Mesenchymal stem cell (in vitro differentiated cells and primary cell): ENCODE data around the gene ACER3.
"Not testable (repeated sequence)": the region's sequence is repeated elsewhere in the genome, so short reads cannot be mapped to it uniquely, and the experiment has no call there.

Experiments
- DNase-seq: peaks from one replicate; pipeline ENCODE4 v3.0.0-alpha.2; 2013
- H2AFZ ChIP-seq: one replicate; pipeline ENCODE4 v1.6.1; 2013; ENCODE audit warnings: low read depth, mild to moderate bottlenecking, control low read depth, inconsistent platforms, low read length, moderate library complexity
- H2AK5ac ChIP-seq: 2 replicates; pipeline ENCODE4 v1.6.1; 2013; ENCODE audit warnings: low read length, moderate library complexity, mild to moderate bottlenecking, inconsistent platforms; ENCODE audit not compliant: severe bottlenecking
- H2BK120ac ChIP-seq: one replicate; pipeline ENCODE4 v1.6.1; 2013; ENCODE audit warnings: low read depth, mild to moderate bottlenecking, inconsistent platforms, low read length, moderate library complexity
- H2BK12ac ChIP-seq, 2 experiments: one replicate each; pipeline ENCODE4 v1.6.1; 2013; ENCODE audit warnings: inconsistent platforms in 2 of 2, low read length in 2 of 2, mild to moderate bottlenecking in 2 of 2, moderate library complexity in 2 of 2, control low read depth in 1 of 2
- H2BK15ac ChIP-seq: one replicate; pipeline ENCODE4 v1.6.1; 2013; ENCODE audit warnings: mild to moderate bottlenecking, low read depth, inconsistent platforms; ENCODE audit not compliant: poor library complexity, severe bottlenecking
- H2BK5ac ChIP-seq: 2 replicates; pipeline ENCODE4 v1.6.1; 2013; ENCODE audit warnings: low read depth, mild to moderate bottlenecking, low read length, control low read depth, inconsistent platforms; ENCODE audit not compliant: poor library complexity, severe bottlenecking
- H3K14ac ChIP-seq, 2 experiments: one replicate each; pipeline ENCODE4 v1.6.1; 2013; ENCODE audit warnings: inconsistent platforms in 2 of 2, low read length in 2 of 2, control low read depth in 1 of 2, mild to moderate bottlenecking in 1 of 2, moderate library complexity in 1 of 2
- H3K18ac ChIP-seq, 2 experiments: one replicate each; pipeline ENCODE4 v1.6.1; 2013; ENCODE audit warnings: inconsistent platforms in 2 of 2, low read length in 2 of 2, control low read depth in 1 of 2, low read depth in 1 of 2, mild to moderate bottlenecking in 1 of 2
- H3K23ac ChIP-seq, 2 experiments: one replicate each; pipeline ENCODE4 v1.6.1; 2013; ENCODE audit warnings: inconsistent platforms in 2 of 2, low read length in 2 of 2, mild to moderate bottlenecking in 2 of 2, moderate library complexity in 2 of 2, control low read depth in 1 of 2
- H3K27ac ChIP-seq: 2 replicates; pipeline ENCODE4 v1.5.1; 2013; ENCODE audit warnings: mild to moderate bottlenecking, moderate library complexity, low read length, control low read depth, inconsistent platforms; ENCODE audit not compliant: poor library complexity, severe bottlenecking
- H3K27me3 ChIP-seq, 2 experiments: 2 replicates each; pipeline versions ENCODE4 v1.6.1 to v1.7.0; 2013; ENCODE audit warnings: low read length in 2 of 2, mild to moderate bottlenecking in 2 of 2, moderate library complexity in 2 of 2, control low read depth in 1 of 2, inconsistent platforms in 1 of 2; ENCODE audit not compliant: control insufficient read depth in 1 of 2, insufficient read depth in 1 of 2
- H3K36me3 ChIP-seq, 2 experiments: 2 replicates each; pipeline versions ENCODE4 v1.6.1 to v1.7.0; 2013; ENCODE audit warnings: low read length in 2 of 2, control low read depth in 1 of 2, inconsistent platforms in 1 of 2, low read depth in 1 of 2, mild to moderate bottlenecking in 1 of 2; ENCODE audit not compliant: insufficient read depth in 2 of 2, control insufficient read depth in 1 of 2
- H3K4ac ChIP-seq, 2 experiments: one replicate each; pipeline ENCODE4 v1.6.1; 2013; ENCODE audit warnings: inconsistent platforms in 2 of 2, low read length in 2 of 2, mild to moderate bottlenecking in 2 of 2, moderate library complexity in 2 of 2, control low read depth in 1 of 2, low read depth in 1 of 2
- H3K4me1 ChIP-seq: 2 replicates; pipeline ENCODE4 v1.6.1; 2013; ENCODE audit warnings: low read depth, low read length, control low read depth; ENCODE audit not compliant: control insufficient read depth, insufficient read depth
- H3K4me2 ChIP-seq: 2 replicates; pipeline ENCODE4 v1.6.1; 2013; ENCODE audit warnings: low read length, mild to moderate bottlenecking, inconsistent platforms; ENCODE audit not compliant: poor library complexity, severe bottlenecking
- H3K4me3 ChIP-seq, 2 experiments: 2 replicates each; pipeline versions ENCODE4 v1.5.1 to v1.7.0; 2013; ENCODE audit warnings: low read length in 2 of 2, mild to moderate bottlenecking in 2 of 2, control low read depth in 1 of 2, low read depth in 1 of 2; ENCODE audit not compliant: insufficient read depth in 1 of 2
- H3K79me1 ChIP-seq: replicated peaks from 2 replicates; pipeline ENCODE4 v1.6.1; 2013; ENCODE audit warnings: mild to moderate bottlenecking, control low read depth, low read length, inconsistent platforms; ENCODE audit not compliant: poor library complexity, severe bottlenecking
- H3K9ac ChIP-seq: 2 replicates; pipeline ENCODE4 v1.7.0; 2013; ENCODE audit warnings: mild to moderate bottlenecking, low read length, moderate library complexity
- H3K9me3 ChIP-seq: 2 replicates; pipeline ENCODE4 v1.7.0; 2013; ENCODE audit warnings: mild to moderate bottlenecking, low read length; ENCODE audit not compliant: control insufficient read depth
- H4K8ac ChIP-seq: one replicate; pipeline ENCODE4 v1.6.1; 2013; ENCODE audit warnings: inconsistent platforms, mild to moderate bottlenecking, low read length, moderate library complexity
- H4K91ac ChIP-seq: one replicate; pipeline ENCODE4 v1.6.1; 2013; ENCODE audit warnings: mild to moderate bottlenecking, low read length, inconsistent platforms
- WGBS: methylation state at CpG from one replicate; pipeline ENCODE4 v1.1.7; 2013; ENCODE audit warnings: mixed read lengths; 5-methylcytosine and 5-hydroxymethylcytosine counted together

ACER3 gene

GRCh38 chr11:76859708-76860227 is 950 bp upstream of the ACER3 start:
- Histone ChIP-seq H2BK12ac (no peak overlapping the region), H3K23ac (no peak overlapping the region), H3K4me1 (peaks cover 8% of the 10 kb centered on the region), H3K4me2 (no peak overlapping the region), H3K9me3 (no peaks in the 10 kb centered on the region), H3K4me3 (no peak overlapping the region), H3K79me1 (peaks cover 9% of the 10 kb centered on the region), H3K27me3 (no peaks in the 10 kb centered on the region), H3K4ac (no peak overlapping the region), H4K8ac (peak overlapping the region; percentile 46), H2AK5ac (peak overlapping the region; percentile 42), H2AFZ (no peak overlapping the region), H4K91ac (no peak overlapping the region), H3K9ac (no peak overlapping the region), H3K27ac (no peak overlapping the region), H3K36me3 (peaks cover 0 to 3% of the 10 kb centered on the region in 2 experiments), H2BK120ac (no peak overlapping the region), H3K18ac (no peak overlapping the region), H2BK15ac (no peak overlapping the region), H2BK5ac (no peak overlapping the region), H3K14ac (no peak overlapping the region)
- WGBS: 95% methylated on average over 14 of the region's 14 CpGs
- DNase-seq: no peak

GRCh38 chr11:76861490-76861953 is 804 bp downstream of the ACER3 start:
- Histone ChIP-seq H2BK120ac (no peak overlapping the region), H3K23ac (no peak overlapping the region), H3K4me2 (peak overlapping the region; percentile 73), H2AK5ac (no peak overlapping the region), H3K9me3 (no peaks in the 10 kb centered on the region), H2BK15ac (no peak overlapping the region), H3K4me1 (peaks cover 8% of the 10 kb centered on the region), H3K9ac (peak overlapping the region; percentile 95), H2BK5ac (no peak overlapping the region), H3K4ac (no peak overlapping the region), H3K27me3 (no peaks in the 10 kb centered on the region), H3K14ac (peak overlapping the region in 1 of 2 experiments; percentile 55), H3K79me1 (peaks cover 12% of the 10 kb centered on the region), H3K18ac (no peak overlapping the region), H2AFZ (peak overlapping the region; percentile 99), H3K27ac (no peak overlapping the region), H3K4me3 (peak overlapping the region; percentile 87 to 95), H3K36me3 (peaks cover 0 to 3% of the 10 kb centered on the region in 2 experiments), H2BK12ac (no peak overlapping the region), H4K91ac (no peak overlapping the region), H4K8ac (no peak overlapping the region)
- WGBS: 30% methylated on average over 6 of the region's 6 CpGs
- DNase-seq: no peak

GRCh38 chr11:76862794-76863193 is 2.1 kb downstream of the ACER3 start:
- H3K4me3 ChIP-seq, H2BK5ac ChIP-seq, H3K18ac ChIP-seq, H4K91ac ChIP-seq, H2AK5ac ChIP-seq, H4K8ac ChIP-seq, H2BK12ac ChIP-seq, H2AFZ ChIP-seq, H3K27ac ChIP-seq, H3K9ac ChIP-seq, H3K23ac ChIP-seq, H3K36me3 ChIP-seq, H3K27me3 ChIP-seq, H3K4me1 ChIP-seq, H3K4me2 ChIP-seq, H2BK15ac ChIP-seq, H3K4ac ChIP-seq, H3K9me3 ChIP-seq, DNase-seq, H2BK120ac ChIP-seq, H3K14ac ChIP-seq: not testable (repeated sequence)
- peaks cover 13% of the 10 kb centered on the region for H3K79me1 ChIP-seq
- WGBS: 85% methylated on average over 2 of the region's 2 CpGs

- Histone ChIP-seq H3K18ac (no peak overlapping the region), H2BK12ac (no peak overlapping the region)
- 98% methylated on average over 2 of the region's 3 CpGs for WGBS
Observed at GRCh38 chr11:76863196-76863777, 2.6 kb downstream of the ACER3 start.

More at GRCh38 chr11:76863196-76863777, 2.6 kb downstream of the ACER3 start:
- Histone ChIP-seq H3K27ac (no peak overlapping the region), H3K4ac (no peak overlapping the region), H3K4me3 (no peak overlapping the region), H3K4me1 (peaks cover 8% of the 10 kb centered on the region), H3K9ac (no peak overlapping the region), H2AK5ac (no peak overlapping the region), H3K9me3 (no peaks in the 10 kb centered on the region), H2BK120ac (no peak overlapping the region), H3K23ac (no peak overlapping the region), H4K91ac (no peak overlapping the region), H3K36me3 (peaks cover 0 to 3% of the 10 kb centered on the region in 2 experiments), H2BK5ac (no peak overlapping the region), H2BK15ac (no peak overlapping the region), H3K14ac (no peak overlapping the region), H4K8ac (no peak overlapping the region), H2AFZ (no peak overlapping the region), H3K79me1 (peaks cover 16% of the 10 kb centered on the region), H3K27me3 (no peaks in the 10 kb centered on the region), H3K4me2 (no peak overlapping the region)
- no peak for DNase-seq
